GM23338 (cell line): ENCODE results near the gene CMSS1. TPM values are rescaled to one million over a fixed set of nuclear protein-coding genes. Genes with fewer than 3 reads are reported as not detected.

Experiments used
- ATAC-seq: fragments of 200-7000 bp; cut with Tn5 transposase; 3 replicates; pipeline ENCODE4 v1.9.1; 2020
- DNase-seq: peaks from one replicate; pipeline ENCODE4 v3.0.0-alpha.2; 2015; ENCODE audit warnings: low spot score
- H2AFZ ChIP-seq: fragments of 200-600 bp; sonication (generic); 2 replicates; pipeline ENCODE4 v1.8.0; 2016; ENCODE audit warnings: antibody characterized with exemption, mild to moderate bottlenecking, moderate library complexity
- H3F3A ChIP-seq: fragments of 200-600 bp; sonication (generic); replicated peaks from 2 replicates; pipeline ENCODE4 v1.8.0; 2017; ENCODE audit warnings: antibody characterized with exemption, mixed run types, low read depth
- H3K27ac ChIP-seq: fragments of 200-600 bp; sonication (generic); 2 replicates; pipeline ENCODE4 v1.6.1; 2016; ENCODE audit warnings: low read depth
- H3K27me3 ChIP-seq: fragments of 200-600 bp; sonication (generic); 2 replicates; pipeline ENCODE4 v1.8.0; 2016; ENCODE audit warnings: mild to moderate bottlenecking, mixed run types, moderate library complexity; ENCODE audit not compliant: insufficient read depth
- H3K36me3 ChIP-seq: fragments of 200-600 bp; sonication (generic); 2 replicates; pipeline ENCODE4 v1.8.0; 2016; ENCODE audit warnings: mild to moderate bottlenecking; ENCODE audit not compliant: insufficient read depth
- H3K4me1 ChIP-seq: fragments of 200-600 bp; sonication (generic); 2 replicates; pipeline ENCODE4 v1.8.0; 2016; ENCODE audit warnings: mild to moderate bottlenecking, moderate library complexity; ENCODE audit not compliant: insufficient read depth
- H3K4me2 ChIP-seq: fragments of 200-600 bp; sonication (generic); 2 replicates; pipeline ENCODE4 v1.7.1; 2017; ENCODE audit warnings: mixed run types
- H3K4me3 ChIP-seq: fragments of 200-600 bp; sonication (generic); 2 replicates; pipeline ENCODE4 v1.6.1; 2016; ENCODE audit warnings: mixed run types
- H3K79me2 ChIP-seq: fragments of 200-600 bp; sonication (generic); replicated peaks from 2 replicates; pipeline ENCODE4 v1.8.0; 2017; ENCODE audit warnings: mild to moderate bottlenecking; ENCODE audit not compliant: insufficient read depth
- H3K9me2 ChIP-seq: fragments of 200-600 bp; sonication (generic); 2 replicates; pipeline ENCODE4 v1.8.0; 2017; ENCODE audit not compliant: insufficient read depth
- H4K20me1 ChIP-seq: fragments of 200-600 bp; sonication (generic); replicated peaks from 2 replicates; pipeline ENCODE4 v1.8.0; 2017; ENCODE audit warnings: mild to moderate bottlenecking; ENCODE audit not compliant: insufficient read depth
- H3K27ac Mint-ChIP-seq: 2 replicates; pipeline ENCODE4 v1.8.0; 2020; ENCODE audit warnings: inconsistent platforms, mild to moderate bottlenecking, moderate library complexity, mixed read lengths
- H3K27me3 Mint-ChIP-seq: 3 replicates; pipeline ENCODE4 v1.8.0; 2022; ENCODE audit warnings: low read depth, mild to moderate bottlenecking, moderate library complexity, mixed read lengths, inconsistent platforms; ENCODE audit not compliant: insufficient read depth, poor library complexity
- H3K36me3 Mint-ChIP-seq: 3 replicates; pipeline ENCODE4 v1.8.0; 2021; ENCODE audit warnings: low read depth, mild to moderate bottlenecking, inconsistent platforms, moderate library complexity, mixed read lengths
- H3K4me1 Mint-ChIP-seq: 3 replicates; pipeline ENCODE4 v1.8.0; 2020; ENCODE audit warnings: mild to moderate bottlenecking, inconsistent platforms, mixed read lengths
- H3K4me3 Mint-ChIP-seq: 3 replicates; pipeline ENCODE4 v1.8.0; 2021; ENCODE audit warnings: moderate library complexity, mild to moderate bottlenecking, inconsistent platforms, mixed read lengths
- H3K9me3 Mint-ChIP-seq: 3 replicates; pipeline ENCODE4 v1.8.0; 2020; ENCODE audit warnings: moderate library complexity, mild to moderate bottlenecking, inconsistent platforms, mixed read lengths
- CREB1 ChIP-seq: fragments of 250-450 bp; sonication (Bioruptor Pico); IDR thresholded peaks from 2 replicates; pipeline ENCODE4 v1.5.0; 2020; ENCODE audit warnings: low read depth, mild to moderate bottlenecking, moderate library complexity
- CTCF ChIP-seq, 2 experiments: fragments of 200-600 bp in 1 of 2; sonication (generic) in 1 of 2; conservative IDR thresholded peaks; 2 replicates each; pipeline versions ENCODE4 v1.5.1 to v1.6.1; 2016 to 2017; ENCODE audit warnings: antibody characterized with exemption in 2 of 2, low read depth in 2 of 2, mild to moderate bottlenecking in 2 of 2, moderate library complexity in 1 of 2
- ETS1 ChIP-seq: IDR thresholded peaks from 2 replicates; pipeline ENCODE4 v1.6.1; 2016; ENCODE audit warnings: antibody characterized with exemption
- EZH2 ChIP-seq: fragments of 200-600 bp; sonication (generic); IDR thresholded peaks from one replicate; pipeline ENCODE4 v1.8.0; 2017; ENCODE audit warnings: antibody characterized with exemption, mild to moderate bottlenecking, low read depth; ENCODE audit not compliant: unreplicated experiment
- EZH2phosphoT487 ChIP-seq: fragments of 200-600 bp; sonication (generic); IDR thresholded peaks from one replicate; pipeline ENCODE4 v1.8.1; 2018; ENCODE audit warnings: antibody characterized with exemption; ENCODE audit not compliant: unreplicated experiment
- JUNB ChIP-seq: IDR thresholded peaks from one replicate; pipeline ENCODE4 v1.6.1; 2016; ENCODE audit warnings: antibody characterized with exemption; ENCODE audit not compliant: unreplicated experiment
- NANOG ChIP-seq: IDR thresholded peaks from 2 replicates; pipeline ENCODE4 v1.6.1; 2016; ENCODE audit warnings: antibody characterized with exemption, borderline replicate concordance
- POLR2AphosphoS5 ChIP-seq: IDR thresholded peaks from 2 replicates; pipeline ENCODE4 v1.6.1; 2016; ENCODE audit warnings: antibody characterized with exemption, low read depth
- REST ChIP-seq: IDR thresholded peaks from one replicate; pipeline ENCODE4 v1.6.1; 2018; ENCODE audit warnings: antibody characterized with exemption; ENCODE audit not compliant: unreplicated experiment
- STAT1 ChIP-seq: IDR thresholded peaks from one replicate; pipeline ENCODE4 v1.6.1; 2016; ENCODE audit warnings: antibody characterized with exemption; ENCODE audit not compliant: unreplicated experiment
- ZNF114 ChIP-seq: fragments of 250-450 bp; sonication (Bioruptor Pico); IDR thresholded peaks from 2 replicates; pipeline ENCODE4 v1.5.0; 2020; ENCODE audit warnings: mild to moderate bottlenecking, moderate library complexity
- ZNF331 ChIP-seq: fragments of 250-450 bp; sonication (Bioruptor Pico); IDR thresholded peaks from 2 replicates; pipeline ENCODE4 v1.5.0; 2020; ENCODE audit warnings: low read depth, mild to moderate bottlenecking, moderate library complexity
- ZNF462 ChIP-seq: fragments of 250-450 bp; sonication (Bioruptor Pico); IDR thresholded peaks from 2 replicates; pipeline ENCODE4 v1.5.0; 2020; ENCODE audit warnings: mild to moderate bottlenecking, moderate library complexity
- polyA plus RNA-seq: library from polyadenylated mRNA; unstranded; fragments of >200 nt; fragmentation: Nextera tagmentation; extraction: Ambion mirVana; gene quantifications from 2 replicates; pipeline ENCODE4 v1.2.1, GENCODE V29; 2016
- total RNA-seq: library from RNA; depleted of rRNA; stranded (reverse); fragments of >200 nt; shearing (Covaris generic); gene quantifications from 2 replicates; pipeline ENCODE4 v1.2.3, GENCODE V29; 2014

CMSS1 gene
- total and polyA plus RNA-seq, 2 experiments from 2014 or later = 39.4 to 187 TPM

GRCh38 chr3:99955773-99956562, 138.3 kb downstream of the CMSS1 start:
- H3K4me1 Mint-ChIP-seq = peaks cover 6% of the 10 kb centered on the region; the same call in 1 of the 3 replicates
- no peak overlapping the region for H3K4me2 ChIP-seq
- H3K36me3 ChIP-seq = no peaks in the 10 kb centered on the region
- DNase-seq = no peak
- H4K20me1 ChIP-seq = no peaks in the 10 kb centered on the region
- H3K4me1 ChIP-seq = peaks cover 6% of the 10 kb centered on the region
- no peaks in the 10 kb centered on the region; the same call in 1 of the 2 replicates for H3K79me2 ChIP-seq
- no peak overlapping the region for H3K4me3 Mint-ChIP-seq
- no peaks in the 10 kb centered on the region for H3K27me3 ChIP-seq
- ATAC-seq = no peak
- H3K36me3 Mint-ChIP-seq = no peaks in the 10 kb centered on the region
- H3K27me3 Mint-ChIP-seq = no peaks in the 10 kb centered on the region
- TF ChIP-seq CTCF (conservative IDR thresholded peaks at IDR 0.05; ENCODE audit: low read depth in 2 of 2) (no peak), ETS1 (no peak), EZH2 (no peak), JUNB (no peak), ZNF114 (no peak), NANOG (no peak), EZH2phosphoT487 (no peak), STAT1 (no peak), ZNF462 (CRISPR knock-in tag) (no peak), ZNF331 (CRISPR knock-in tag) (no peak), CREB1 (CRISPR knock-in tag) (no peak), REST (no peak), POLR2AphosphoS5 (no peak)
- no peak overlapping the region for H2AFZ ChIP-seq
- H3K9me3 Mint-ChIP-seq = no peaks in the 10 kb centered on the region
- no peaks in the 10 kb centered on the region for H3F3A ChIP-seq
- H3K9me2 ChIP-seq = no peaks in the 10 kb centered on the region
- no peak overlapping the region for H3K27ac Mint-ChIP-seq
- no peak overlapping the region for H3K4me3 ChIP-seq
- H3K27ac ChIP-seq = no peak overlapping the region
